GM18498 (cell line): ENCODE data around the gene GRID1.

Experiments used
- ATAC-seq: cut with Tn5 transposase; IDR thresholded peaks from one replicate; pipeline ENCODE4 v1.9.1; 2021; ENCODE audit warnings: mild to moderate bottlenecking, moderate library complexity; ENCODE audit not compliant: unreplicated experiment

GRID1 gene

GRCh38 chr10:86366033-86366901, at the start of gene GRID1:
Gene GRID1, minus strand, starts transcription at chr10:86366795.
- ATAC-seq = peak; percentile 32

GRCh38 chr10:86415583-86415982, 49.0 kb upstream of the GRID1 start:
- ATAC-seq = no peak

GRCh38 chr10:86415116-86415515, 48.5 kb upstream of the GRID1 start:
- no peak for ATAC-seq

- ATAC-seq = peak; percentile 73
Observed at GRCh38 chr10:86413046-86413728, 46.6 kb upstream of the GRID1 start.

- ATAC-seq = peak; percentile 11
Observed at GRCh38 chr10:86411852-86412560, 45.4 kb upstream of the GRID1 start.

- peak; percentile 52 for ATAC-seq
Observed at GRCh38 chr10:86411281-86411841, 44.8 kb upstream of the GRID1 start.

GRCh38 chr10:86410542-86411124, 44.0 kb upstream of the GRID1 start:
- no peak for ATAC-seq

GRCh38 chr10:86409183-86409582, 42.6 kb upstream of the GRID1 start:
- no peak for ATAC-seq

- no peak for ATAC-seq
Observed at GRCh38 chr10:86403183-86403797, 36.7 kb upstream of the GRID1 start.

- ATAC-seq = no peak
Observed at GRCh38 chr10:86402283-86402941, 35.8 kb upstream of the GRID1 start.

- ATAC-seq = no peak
Observed at GRCh38 chr10:86401588-86402282, 35.1 kb upstream of the GRID1 start.

- peak; percentile 43 for ATAC-seq
Observed at GRCh38 chr10:86400705-86401587, 34.4 kb upstream of the GRID1 start.

- peak; percentile 89 for ATAC-seq
Observed at GRCh38 chr10:86399879-86400704, 33.5 kb upstream of the GRID1 start.

GRCh38 chr10:86399514-86399878, 32.9 kb upstream of the GRID1 start:
- no peak for ATAC-seq

GRCh38 chr10:86397120-86397519, 30.5 kb upstream of the GRID1 start:
- no peak for ATAC-seq

GRCh38 chr10:86393862-86394455, 27.4 kb upstream of the GRID1 start:
- ATAC-seq = no peak

- ATAC-seq = no peak
Observed at GRCh38 chr10:86393362-86393761, 26.8 kb upstream of the GRID1 start.
